NCI-H1417 (cell line): ENCODE data around the gene NCMAP.
"Not testable (repeated sequence)": the region's sequence is repeated elsewhere in the genome, so short reads cannot be mapped to it uniquely, and the experiment has no call there.

Experiments used
- DNase-seq, 3 experiments: peaks; one replicate each; lab custom pipeline; 2025; lab: John Stamatoyannopoulos, UW

Gene NCMAP

GRCh38 chr1:24555591-24556413 is at the start of gene NCMAP:
NCMAP (plus strand) TSS chr1:24556087; CDS start chr1:24595431, 39,344 bp downstream.
- peak in 2 of 3 experiments; percentile 50 to 64 for DNase-seq

GRCh38 chr1:24506691-24507381 is 49.1 kb upstream of the NCMAP start:
- no peak for DNase-seq

GRCh38 chr1:24507405-24507804 is 48.5 kb upstream of the NCMAP start:
- no peak for DNase-seq

- no peak for DNase-seq
Observed at GRCh38 chr1:24508911-24509310, 47.0 kb upstream of the NCMAP start.

GRCh38 chr1:24513706-24514105 is 42.2 kb upstream of the NCMAP start:
- no peak for DNase-seq

GRCh38 chr1:24514946-24515345 is 40.9 kb upstream of the NCMAP start:
- DNase-seq = no peak

GRCh38 chr1:24515671-24516209 is 40.1 kb upstream of the NCMAP start:
- DNase-seq = not testable (repeated sequence)

- DNase-seq = no peak
Observed at GRCh38 chr1:24516506-24516905, 39.4 kb upstream of the NCMAP start.

GRCh38 chr1:24517898-24518297 is 38.0 kb upstream of the NCMAP start:
- no peak for DNase-seq

- not testable (repeated sequence) for DNase-seq
Observed at GRCh38 chr1:24520282-24520681, 35.6 kb upstream of the NCMAP start.

GRCh38 chr1:24525606-24526005 is 30.3 kb upstream of the NCMAP start:
- DNase-seq = no peak

GRCh38 chr1:24526045-24526444 is 29.8 kb upstream of the NCMAP start:
- DNase-seq = no peak

- DNase-seq = peak in 2 of 3 experiments; percentile 7 to 23
Observed at GRCh38 chr1:24526940-24527542, 28.8 kb upstream of the NCMAP start.

GRCh38 chr1:24528744-24529143 is 27.1 kb upstream of the NCMAP start:
- peak; percentile 47 to 81 (median 47) for DNase-seq

GRCh38 chr1:24529292-24529691 is 26.6 kb upstream of the NCMAP start:
- not testable (repeated sequence) for DNase-seq

GRCh38 chr1:24535021-24535424 is 20.9 kb upstream of the NCMAP start:
- no peak for DNase-seq

- DNase-seq = no peak
Observed at GRCh38 chr1:24535778-24536177, 20.1 kb upstream of the NCMAP start.

GRCh38 chr1:24536391-24536840 is 19.5 kb upstream of the NCMAP start:
- peak in 1 of 3 experiments; percentile 79 for DNase-seq

GRCh38 chr1:24540051-24540905 is 15.6 kb upstream of the NCMAP start:
- DNase-seq = no peak

GRCh38 chr1:24540906-24541710 is 14.8 kb upstream of the NCMAP start:
- DNase-seq = no peak
